BJ (cell line): ENCODE measurements around the gene BBX. TPM values are rescaled to one million over a fixed set of nuclear protein-coding genes. Genes with fewer than 3 reads are reported as not detected.

Source experiments
- CTCF ChIA-PET: fragments of 350-600 bp; formaldehyde crosslinking; extraction: SDS; loops from one replicate; lab custom pipeline; 2021; ENCODE audit warnings: antibody characterized with exemption, inconsistent platforms; lab: Yijun Ruan, JAX
- POLR2A ChIA-PET: fragments of 300-600 bp; sonication (Branson Sonifier 250); formaldehyde crosslinking; extraction: SDS; loops from one replicate; lab custom pipeline; 2021; ENCODE audit warnings: antibody characterized with exemption; lab: Charles Lee
- DNase-seq: peaks from one replicate; pipeline ENCODE4 v3.0.0-alpha.2; 2011; ENCODE audit warnings: low read depth
- H3K27me3 ChIP-seq: 2 replicates; pipeline ENCODE4 v1.6.0; 2011; ENCODE audit warnings: low read length; ENCODE audit not compliant: control insufficient read depth, insufficient read depth
- H3K36me3 ChIP-seq: 2 replicates; pipeline ENCODE4 v1.5.1; 2011; ENCODE audit warnings: low read length; ENCODE audit not compliant: control insufficient read depth, insufficient read depth
- H3K4me3 ChIP-seq: 2 replicates; pipeline ENCODE4 v1.5.1; 2011; ENCODE audit warnings: low read depth, mild to moderate bottlenecking, control low read depth, low read length
- polyA plus RNA-seq: library from polyadenylated mRNA; depleted of rRNA; stranded (reverse); fragments of >200 nt; gene quantifications from 2 replicates; pipeline ENCODE4 v1.2.3, GENCODE V29; 2011; rRNA removed
- TF ChIP-seq, protein P1 (sequence below): IDR thresholded peaks from 2 replicates; pipeline ENCODE4 v1.5.1; 2011; ENCODE audit warnings: low read depth, mild to moderate bottlenecking, control low read depth, inconsistent platforms, low read length, moderate library complexity; ENCODE audit not compliant: insufficient read depth

The BBX gene
- polyA plus RNA-seq, 1 experiment = 47.6 TPM

DNA sequence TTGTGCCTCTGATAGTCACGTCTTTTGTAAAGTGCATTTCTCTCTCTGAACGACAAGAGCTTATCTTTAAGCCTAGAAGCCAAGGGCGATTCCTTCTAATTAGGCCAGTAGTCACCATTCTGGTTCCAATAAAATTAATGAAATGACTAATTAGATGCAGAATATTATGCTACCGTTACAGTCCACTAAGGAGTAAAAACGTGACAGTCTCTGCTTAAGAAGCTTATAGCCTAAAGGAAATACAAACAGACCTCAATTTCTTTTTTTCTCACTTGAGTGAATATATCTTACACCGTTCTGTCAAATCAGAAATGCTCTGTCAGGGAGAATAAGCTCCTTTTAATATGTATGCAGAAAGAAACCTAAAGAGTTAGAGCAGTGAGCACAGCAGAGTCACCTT is 332.0 kb downstream of the BBX start:
- DNase-seq = no peak
- TF ChIP-seq, protein P1, sequence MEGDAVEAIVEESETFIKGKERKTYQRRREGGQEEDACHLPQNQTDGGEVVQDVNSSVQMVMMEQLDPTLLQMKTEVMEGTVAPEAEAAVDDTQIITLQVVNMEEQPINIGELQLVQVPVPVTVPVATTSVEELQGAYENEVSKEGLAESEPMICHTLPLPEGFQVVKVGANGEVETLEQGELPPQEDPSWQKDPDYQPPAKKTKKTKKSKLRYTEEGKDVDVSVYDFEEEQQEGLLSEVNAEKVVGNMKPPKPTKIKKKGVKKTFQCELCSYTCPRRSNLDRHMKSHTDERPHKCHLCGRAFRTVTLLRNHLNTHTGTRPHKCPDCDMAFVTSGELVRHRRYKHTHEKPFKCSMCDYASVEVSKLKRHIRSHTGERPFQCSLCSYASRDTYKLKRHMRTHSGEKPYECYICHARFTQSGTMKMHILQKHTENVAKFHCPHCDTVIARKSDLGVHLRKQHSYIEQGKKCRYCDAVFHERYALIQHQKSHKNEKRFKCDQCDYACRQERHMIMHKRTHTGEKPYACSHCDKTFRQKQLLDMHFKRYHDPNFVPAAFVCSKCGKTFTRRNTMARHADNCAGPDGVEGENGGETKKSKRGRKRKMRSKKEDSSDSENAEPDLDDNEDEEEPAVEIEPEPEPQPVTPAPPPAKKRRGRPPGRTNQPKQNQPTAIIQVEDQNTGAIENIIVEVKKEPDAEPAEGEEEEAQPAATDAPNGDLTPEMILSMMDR = no peak
- Histone ChIP-seq H3K36me3 (no peaks in the 10 kb centered on the region), H3K4me3 (no peak overlapping the region), H3K27me3 (no peaks in the 10 kb centered on the region)
- POLR2A ChIA-PET = no interaction called here
- CTCF ChIA-PET = interaction anchor here (1.0 to 4.3 kb wide), 5 partner anchors 8 to 29 kb away, joined by 3 to 27 read pairs (median 3); no protein-coding TSS in a partner anchor

DNA sequence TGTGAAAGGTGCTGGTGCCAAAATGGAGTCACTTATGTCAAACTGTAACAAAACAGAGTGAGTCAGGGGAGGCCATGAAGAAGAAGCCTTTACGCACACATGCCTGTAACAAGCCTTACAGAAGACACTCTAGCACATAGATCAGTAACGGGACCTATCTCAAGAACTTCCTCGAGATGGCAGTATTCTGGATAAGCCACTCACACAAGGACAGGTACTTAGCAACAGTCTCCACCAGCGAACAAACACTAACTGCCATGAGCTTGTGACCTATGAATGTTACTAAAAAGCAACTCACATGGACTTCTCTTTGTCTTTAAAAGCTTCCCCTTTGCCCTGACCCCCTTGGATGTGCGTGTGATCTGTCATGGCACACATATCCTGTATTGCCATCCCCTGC is 332.9 kb downstream of the BBX start:
- no peaks in the 10 kb centered on the region for H3K27me3 ChIP-seq
- TF ChIP-seq, protein P1 = 0 out of 2 replicates have a peak, but pooled peaks have one; percentile 16
- H3K36me3 ChIP-seq = no peaks in the 10 kb centered on the region
- DNase-seq = no peak
- H3K4me3 ChIP-seq = no peak overlapping the region
- ChIA-PET POLR2A (no interaction called here), CTCF (interaction anchor here (1.0 to 4.3 kb wide), 4 partner anchors 9 to 73 kb away, joined by 3 to 27 read pairs (median 4); no protein-coding TSS in a partner anchor)

DNA sequence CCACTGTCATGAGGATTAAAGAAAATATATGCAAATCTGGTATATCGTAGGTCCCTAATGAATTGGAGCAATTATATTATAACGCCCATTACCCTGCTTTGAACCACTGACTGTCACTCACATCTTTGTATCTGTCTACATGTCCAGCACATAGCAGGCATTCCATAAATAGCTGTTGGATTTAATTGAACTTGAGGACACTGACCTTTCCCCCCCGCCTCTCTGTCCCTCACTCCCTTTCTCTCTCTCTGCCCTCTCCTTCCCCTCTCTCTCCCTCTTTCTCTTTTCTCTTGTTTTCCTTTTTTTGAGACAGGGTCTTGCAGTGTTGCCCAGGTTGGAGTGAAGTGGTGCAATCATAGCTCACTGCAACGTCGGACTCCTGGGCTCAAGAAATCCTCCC is 335.1 kb downstream of the BBX start:
- Histone ChIP-seq H3K4me3 (no peak overlapping the region), H3K27me3 (no peaks in the 10 kb centered on the region), H3K36me3 (no peaks in the 10 kb centered on the region)
- TF ChIP-seq, protein P1 = no peak
- DNase-seq = no peak
- CTCF ChIA-PET = interaction anchor here (1.5 to 4.3 kb wide), 3 partner anchors 9 to 622 kb away, joined by 3 to 27 read pairs (median 10); no protein-coding TSS in a partner anchor
- POLR2A ChIA-PET = no interaction called here

DNA sequence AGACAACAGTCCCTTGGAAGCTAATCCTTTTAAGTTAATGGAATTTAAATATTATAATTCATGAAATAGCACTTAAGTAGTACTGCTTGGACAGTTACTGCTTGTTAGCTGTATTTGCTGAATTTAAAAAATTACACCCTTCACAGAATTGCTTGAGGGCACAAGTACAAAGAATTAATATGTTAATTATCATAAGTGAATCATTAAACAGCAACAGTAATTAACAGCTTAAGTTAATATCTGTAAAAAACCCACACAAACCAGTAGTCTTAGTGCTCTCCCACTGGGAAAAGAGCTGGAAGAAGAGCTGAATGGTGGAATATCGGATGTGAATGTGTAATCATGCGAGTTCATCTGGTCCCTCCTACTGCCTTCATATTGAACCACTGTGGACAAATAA is 336.1 kb downstream of the BBX start:
- DNase-seq = no peak
- Histone ChIP-seq H3K27me3 (no peaks in the 10 kb centered on the region), H3K36me3 (no peaks in the 10 kb centered on the region), H3K4me3 (no peak overlapping the region)
- ChIA-PET CTCF (interaction anchor here (1.5 kb wide), 1 partner anchor 623 kb away, joined by 3 read pairs; no protein-coding TSS in a partner anchor), POLR2A (no interaction called here)
- TF ChIP-seq, protein P1 = no peak

Other genes starting within 250 kb of the BBX start
- gene CCDC54, start 145.5 kb upstream of the BBX start, polyA plus RNA-seq = not detected in 2 replicates